ENCODE results near the gene GLIS1.

Gene GLIS1

DNA sequence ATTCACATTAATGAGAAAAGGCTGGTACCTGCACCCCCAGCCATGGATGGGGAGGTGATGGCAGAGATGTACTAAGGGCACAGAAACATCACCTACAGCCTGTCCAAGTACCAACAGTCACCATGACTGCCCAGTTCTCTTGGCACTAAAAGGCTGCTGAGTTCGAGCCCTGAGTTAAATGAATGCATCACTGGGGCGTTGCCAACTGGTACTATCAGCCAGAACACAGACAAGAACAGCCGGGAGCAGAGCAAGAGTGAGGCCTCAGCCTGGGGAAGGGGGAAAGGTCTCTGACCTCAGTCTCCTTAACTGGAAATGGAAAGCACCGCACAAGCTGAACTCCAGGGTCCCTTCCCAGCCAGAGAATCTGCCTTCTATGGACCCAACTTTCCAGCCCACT lies 60.5 kb downstream of the GLIS1 start:
- no peak for DNase-seq (ENCODE audit: low spot score)

DNA sequence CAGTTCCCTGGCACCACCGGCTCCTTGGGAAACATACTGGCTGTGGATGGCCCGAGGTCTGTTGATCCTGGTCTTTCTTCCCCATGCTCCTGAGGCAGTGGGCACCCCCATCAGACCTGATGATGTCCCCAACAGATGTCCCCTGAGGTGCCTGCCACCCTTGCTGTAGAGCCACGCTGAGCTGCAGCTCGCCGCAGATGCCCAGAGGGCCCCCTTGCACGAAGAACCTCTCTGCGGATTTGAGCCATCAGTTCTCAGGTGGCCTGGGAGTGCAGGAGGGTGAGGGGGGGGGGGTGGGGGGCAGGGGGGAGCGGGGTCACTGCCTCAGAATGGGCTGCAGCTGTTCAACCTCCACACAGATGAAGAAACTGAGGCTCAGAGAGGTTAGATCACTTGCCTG lies 60.9 kb downstream of the GLIS1 start:
- no peak for DNase-seq (ENCODE audit: low spot score)

DNA sequence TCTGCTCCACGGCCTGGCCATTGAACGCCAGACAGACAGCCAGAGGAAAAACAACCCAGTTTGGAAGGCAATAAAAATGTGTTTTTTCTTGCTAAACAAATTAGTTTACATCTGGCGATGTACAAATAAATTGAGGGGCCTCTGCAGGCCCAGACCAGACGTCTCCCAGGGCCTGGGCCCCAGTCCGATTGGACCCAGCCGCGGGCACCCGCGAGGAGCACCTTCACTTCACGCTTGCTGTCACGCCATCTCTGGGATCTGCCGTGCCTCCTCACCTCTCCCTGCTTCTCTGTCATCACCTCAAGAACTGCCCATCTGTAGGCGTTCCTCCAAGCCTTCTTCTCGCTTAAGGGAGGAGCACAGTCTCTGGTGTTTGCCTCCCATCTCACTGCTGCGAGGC lies 61.5 kb downstream of the GLIS1 start:
- no peak for DNase-seq (ENCODE audit: low spot score)

DNA sequence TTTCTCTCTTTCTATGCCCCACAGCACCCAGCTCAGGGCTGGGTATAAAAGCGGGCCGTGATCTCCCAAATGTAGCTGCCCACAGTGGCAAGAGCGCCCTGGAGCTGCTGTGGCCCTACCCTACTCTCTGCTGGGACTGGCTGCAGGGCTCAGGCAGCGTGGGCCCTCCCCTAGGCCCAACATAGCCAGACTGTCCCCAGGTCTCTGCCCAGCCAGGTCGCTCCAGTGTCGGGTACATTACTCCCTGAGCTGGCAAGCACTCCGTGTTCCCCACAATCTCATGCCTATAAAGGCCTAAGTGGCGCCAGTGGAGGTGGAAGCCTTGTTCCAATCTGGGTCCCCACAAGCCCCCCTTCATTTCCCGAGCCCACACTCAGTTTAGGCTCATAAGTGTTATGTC lies 66.2 kb downstream of the GLIS1 start:
- no peak for DNase-seq (ENCODE audit: low spot score)

DNA sequence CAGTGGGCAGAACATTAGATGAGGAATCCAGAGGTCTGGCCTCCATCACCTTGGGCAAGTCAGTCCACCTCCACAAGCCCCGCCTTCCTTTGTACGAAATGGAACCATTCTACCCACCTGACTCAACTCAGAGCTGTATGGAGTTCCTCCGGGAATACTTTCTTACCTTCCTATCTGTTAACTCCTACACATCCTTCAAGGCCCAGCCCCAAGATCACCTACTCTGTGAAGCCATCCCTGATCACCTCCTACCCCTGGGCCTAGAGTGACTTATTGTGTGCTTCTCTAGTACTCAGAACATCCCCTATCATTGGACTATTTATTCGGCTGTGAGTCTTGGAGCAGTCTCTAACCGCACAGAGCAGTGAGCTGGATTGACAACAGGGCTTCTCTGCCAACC lies 66.7 kb downstream of the GLIS1 start:
- no peak for DNase-seq (ENCODE audit: low spot score)

DNA sequence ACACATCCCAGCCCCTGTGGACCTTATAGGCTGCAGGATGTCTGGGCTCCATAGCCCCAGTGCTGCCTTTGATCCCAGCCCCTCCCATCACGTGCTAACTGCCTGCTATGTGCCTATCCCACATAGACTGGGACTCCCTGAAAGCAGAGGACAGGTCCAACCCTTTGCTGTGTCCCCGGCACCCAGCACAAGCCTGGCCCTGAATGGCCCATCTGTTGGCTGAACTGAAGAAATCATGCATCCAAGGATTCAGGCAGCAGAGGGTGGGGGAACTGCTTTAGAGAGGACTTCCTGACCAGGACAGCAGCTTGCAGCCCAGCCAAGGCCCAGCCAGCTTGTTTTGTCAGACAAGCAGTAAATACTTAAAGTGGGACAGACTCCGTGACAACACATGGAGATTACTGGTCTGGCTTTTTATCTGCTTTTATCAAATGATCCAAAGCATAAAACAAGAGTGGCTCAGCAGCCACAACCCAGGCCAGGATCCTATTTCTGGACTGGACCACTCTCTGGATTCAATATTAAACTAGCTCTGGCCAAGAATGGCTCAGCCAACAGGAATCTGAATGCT lies 69.3 kb downstream of the GLIS1 start:
- peak; percentile 37 for DNase-seq (ENCODE audit: low spot score)

DNA sequence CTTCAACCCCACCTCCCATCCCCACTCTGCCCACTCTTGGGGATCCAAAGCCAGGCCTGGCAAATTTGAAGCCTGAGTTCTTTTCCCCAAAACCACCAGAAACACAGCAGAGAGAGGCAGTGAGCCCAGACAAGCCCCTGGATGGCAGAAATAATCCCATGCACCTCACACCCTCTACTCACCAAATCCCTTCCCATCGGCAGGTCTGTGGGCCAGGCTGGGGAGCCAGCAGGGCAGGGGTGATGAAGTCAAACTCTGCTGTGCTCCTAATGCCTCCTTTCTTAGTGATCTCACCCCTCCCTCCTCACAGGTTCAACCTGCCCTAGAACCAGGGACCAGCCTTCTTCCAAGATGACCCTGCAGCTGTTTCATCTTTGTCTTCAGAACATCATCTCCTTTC lies 72.4 kb downstream of the GLIS1 start:
- no peak for DNase-seq (ENCODE audit: low spot score)

DNA sequence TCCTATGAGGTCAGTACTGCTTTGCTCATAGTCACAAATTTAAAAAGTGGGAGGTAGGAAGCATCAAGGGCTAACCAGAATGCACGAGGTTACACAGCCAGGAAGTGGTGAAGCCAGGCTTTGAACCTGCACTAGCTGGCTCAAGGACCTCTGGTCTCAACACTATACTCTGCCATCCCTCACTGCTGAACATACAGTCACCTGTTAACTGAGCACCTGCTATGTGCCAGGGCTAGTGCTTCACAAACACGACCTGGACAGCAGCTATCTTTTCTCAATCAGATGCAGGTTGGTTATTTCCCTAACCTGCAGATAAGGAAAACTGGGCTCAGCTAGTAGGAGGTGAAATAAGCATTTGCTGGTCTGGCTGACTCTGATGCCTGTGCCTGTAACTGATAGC lies 73.0 kb downstream of the GLIS1 start:
- DNase-seq (ENCODE audit: low spot score), result no peak

DNA sequence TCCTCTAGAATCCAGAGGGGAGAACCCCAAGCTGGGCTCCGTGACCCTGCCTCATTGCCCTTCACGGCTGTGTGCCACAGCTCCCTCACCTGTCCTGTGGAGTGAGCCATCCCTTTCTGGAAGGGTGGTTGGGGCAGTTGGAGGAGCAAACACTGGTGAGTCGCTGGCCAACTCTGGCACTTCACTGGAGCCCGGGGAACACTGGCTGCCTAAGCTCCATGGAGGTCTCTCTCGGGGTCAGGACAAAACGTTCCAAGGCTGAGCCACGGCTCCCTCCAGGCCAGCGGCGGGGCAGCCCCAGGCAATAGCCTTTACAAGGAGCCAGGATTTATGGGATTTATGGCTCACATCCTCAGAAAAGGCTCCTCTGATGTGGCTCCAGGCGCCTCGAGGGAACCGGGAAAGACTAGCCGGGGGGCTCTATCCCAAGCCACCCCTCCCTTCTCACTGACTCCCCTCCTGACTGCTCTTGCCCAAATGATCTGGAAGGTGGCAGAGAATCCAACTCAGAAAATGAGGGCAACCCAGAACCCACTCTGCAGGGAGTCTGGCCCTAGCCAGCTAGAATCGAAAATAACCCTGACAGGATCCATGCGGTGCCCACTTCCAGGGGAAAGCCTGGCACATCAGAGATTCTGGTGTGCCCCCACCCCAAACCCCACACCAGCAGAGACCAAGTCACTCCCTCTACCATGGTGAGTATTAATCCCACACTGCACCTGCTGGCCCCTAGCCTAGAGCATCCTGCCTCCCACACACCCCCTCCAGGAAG lies 75.2 kb downstream of the GLIS1 start:
- DNase-seq (ENCODE audit: low spot score), result no peak

DNA sequence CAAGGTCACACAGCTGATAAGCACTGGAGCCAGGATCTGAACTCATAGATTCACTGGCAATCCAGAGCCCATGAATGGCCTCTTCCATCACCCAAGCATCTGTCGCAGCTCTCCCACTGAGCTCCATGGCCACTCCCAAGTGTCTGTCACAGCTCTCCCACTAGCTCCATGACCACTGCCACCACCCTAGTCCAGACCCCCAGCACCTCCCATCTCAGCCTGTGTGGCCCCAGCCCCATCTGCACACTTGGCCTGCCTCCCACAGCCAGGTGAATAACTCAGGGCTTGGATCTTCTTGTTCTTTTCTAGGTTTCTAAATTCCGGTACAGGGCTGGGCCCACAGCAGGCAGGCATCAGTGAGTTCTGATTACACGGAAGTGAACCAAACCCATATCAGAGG lies 76.0 kb downstream of the GLIS1 start:
- DNase-seq (ENCODE audit: low spot score), result no peak

DNA sequence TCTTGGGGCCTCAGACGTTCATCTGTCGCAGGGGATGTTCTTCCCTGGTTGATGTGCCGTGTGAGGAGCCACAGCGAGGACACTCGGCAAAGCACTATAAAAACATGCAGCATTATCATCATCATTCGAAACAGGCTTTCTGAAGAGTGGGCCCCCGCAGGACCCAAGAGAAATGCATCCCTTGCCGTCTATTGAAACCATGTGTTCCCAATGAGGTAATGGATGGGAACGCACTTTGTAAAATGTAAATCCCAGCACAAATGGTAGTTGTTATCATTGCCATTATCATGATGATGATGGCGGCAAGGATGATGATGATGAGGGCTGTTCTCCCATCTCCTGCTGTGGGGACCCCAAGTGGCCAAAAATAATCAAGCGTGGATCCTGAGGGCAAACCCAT lies 76.8 kb downstream of the GLIS1 start:
- DNase-seq (ENCODE audit: low spot score), result no peak

DNA sequence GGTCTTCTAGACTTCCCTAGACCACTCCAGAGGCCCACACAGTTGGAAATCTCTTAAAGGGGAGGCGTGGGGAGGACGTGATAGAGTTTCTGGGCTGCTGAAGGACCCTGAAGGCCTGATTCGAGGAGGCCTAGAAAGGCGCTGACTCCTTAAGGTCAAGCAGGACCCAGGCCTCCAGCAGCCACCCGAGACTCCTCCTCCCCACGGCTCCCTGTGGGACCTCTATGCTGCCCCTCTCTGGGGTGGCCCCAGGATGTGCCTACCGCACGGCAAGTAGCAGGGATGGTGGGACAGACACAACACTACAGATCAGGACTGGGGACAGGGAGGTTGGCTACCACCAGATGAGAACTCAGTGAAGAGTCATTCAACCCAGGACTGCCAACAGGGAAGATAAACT lies 77.5 kb downstream of the GLIS1 start:
- DNase-seq (ENCODE audit: low spot score), result no peak

DNA sequence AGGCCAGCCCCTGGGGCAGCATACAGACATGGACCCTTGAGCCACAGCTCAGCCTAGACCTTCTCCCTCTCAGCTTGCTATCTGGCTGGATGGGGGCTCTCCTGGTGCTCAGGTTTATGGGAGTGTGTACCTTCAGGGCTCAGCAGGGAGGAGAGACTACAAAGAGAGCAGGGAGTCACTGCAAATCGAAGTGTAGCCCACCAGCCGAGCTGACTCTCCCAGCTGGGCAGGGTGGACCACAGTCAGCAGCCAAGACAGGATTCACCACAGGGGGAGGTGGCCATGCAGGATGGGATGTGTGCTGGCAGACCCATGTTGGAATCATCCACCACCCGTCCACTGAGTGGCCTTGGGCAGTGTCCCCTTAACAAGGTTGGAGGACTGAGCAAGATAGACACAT lies 78.3 kb downstream of the GLIS1 start:
- DNase-seq (ENCODE audit: low spot score), result no peak

DNA sequence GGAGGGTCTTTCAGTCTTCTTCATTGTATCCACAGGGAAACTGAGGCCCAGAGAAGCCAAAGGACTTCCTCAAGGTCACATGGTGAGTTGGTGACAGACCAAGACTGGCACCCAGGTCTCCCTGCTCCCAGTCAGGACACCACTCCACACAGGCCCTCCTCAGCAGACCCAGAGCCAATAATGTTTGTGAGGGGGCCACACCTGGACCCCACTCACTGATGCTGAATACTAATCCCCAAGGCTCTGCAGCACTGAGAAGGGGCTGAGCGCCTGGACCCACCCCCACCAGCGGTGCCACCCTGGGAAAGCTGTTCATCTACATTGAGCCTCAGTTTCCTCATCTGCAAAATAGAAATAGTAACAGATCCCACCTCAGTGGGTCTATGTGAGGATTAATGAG lies 79.5 kb downstream of the GLIS1 start:
- no peak for DNase-seq (ENCODE audit: low spot score)

DNA sequence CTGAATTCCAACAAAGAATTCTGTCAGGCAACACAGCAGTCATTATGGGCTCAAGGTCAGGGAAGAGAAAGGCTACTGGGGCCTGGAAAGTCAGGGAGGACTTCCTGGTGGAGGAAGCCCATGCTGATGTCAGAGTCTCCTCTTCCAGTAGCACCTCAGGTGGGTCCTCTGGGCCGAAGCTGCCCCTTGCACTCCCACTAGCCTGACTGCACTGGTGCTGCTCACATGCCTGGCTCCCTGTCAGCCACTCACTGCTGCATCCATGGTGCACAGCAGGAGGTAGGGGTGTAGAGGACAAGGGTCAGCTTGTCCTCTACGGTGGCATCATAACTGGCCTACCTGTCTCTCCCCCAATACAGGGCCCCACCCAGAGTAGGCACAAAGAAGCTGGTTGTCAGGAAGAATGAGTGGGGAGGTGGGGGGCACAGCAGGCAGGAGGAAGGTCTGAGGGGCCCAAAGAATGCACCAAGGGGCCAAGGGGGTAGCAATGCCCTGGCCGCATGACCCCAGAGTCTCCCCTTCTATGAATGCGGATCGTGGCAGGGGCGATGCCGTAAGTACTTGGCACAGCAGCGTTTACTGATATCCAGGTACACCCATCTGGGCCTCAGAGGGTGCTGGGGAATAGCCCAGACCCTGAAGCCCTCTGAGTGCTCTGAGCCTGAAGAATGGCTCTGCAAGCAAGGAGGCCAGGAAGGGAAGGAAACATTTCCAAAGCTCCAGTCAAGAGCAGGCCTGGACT lies 80.3 kb downstream of the GLIS1 start:
- no peak for DNase-seq (ENCODE audit: low spot score)

DNA sequence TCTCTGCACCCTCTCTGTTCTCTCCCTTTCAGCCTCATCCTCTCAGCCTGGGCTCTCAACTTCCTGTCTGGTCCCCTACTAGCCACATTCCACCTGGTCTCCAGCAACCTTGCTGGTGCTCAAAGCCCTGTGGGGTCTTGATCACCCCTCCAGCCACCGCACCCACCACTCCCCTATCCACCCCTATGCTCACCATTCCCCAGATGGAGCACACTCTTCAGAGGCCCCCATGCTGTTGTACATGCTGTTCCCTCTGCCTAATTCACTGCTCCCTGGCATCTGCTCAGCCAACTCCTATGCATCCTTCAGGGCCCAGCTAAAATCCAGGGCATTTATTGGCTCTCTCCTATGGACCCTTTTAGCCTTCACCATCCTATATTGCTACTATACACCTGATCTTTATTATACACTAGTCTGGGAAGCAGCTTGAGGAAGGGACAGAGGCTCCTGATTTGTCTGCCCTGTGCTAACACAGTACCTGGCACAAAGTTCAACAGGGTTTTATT lies 81.0 kb downstream of the GLIS1 start:
- no peak for DNase-seq (ENCODE audit: low spot score)

DNA sequence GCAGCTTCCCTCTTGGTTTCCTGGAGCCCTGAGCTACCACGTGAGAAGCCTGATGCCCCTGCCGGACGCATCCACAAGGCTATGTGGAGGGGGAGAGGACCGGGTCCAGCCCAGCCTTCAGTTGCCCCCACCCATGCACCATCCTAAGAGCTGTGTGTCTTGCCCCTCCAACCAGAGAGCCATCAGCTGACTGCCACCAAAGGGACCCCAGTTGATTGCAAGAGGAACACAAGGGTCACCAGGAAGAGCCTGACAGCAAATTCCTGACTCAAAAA lies 81.5 kb downstream of the GLIS1 start:
- DNase-seq (ENCODE audit: low spot score), result no peak

DNA sequence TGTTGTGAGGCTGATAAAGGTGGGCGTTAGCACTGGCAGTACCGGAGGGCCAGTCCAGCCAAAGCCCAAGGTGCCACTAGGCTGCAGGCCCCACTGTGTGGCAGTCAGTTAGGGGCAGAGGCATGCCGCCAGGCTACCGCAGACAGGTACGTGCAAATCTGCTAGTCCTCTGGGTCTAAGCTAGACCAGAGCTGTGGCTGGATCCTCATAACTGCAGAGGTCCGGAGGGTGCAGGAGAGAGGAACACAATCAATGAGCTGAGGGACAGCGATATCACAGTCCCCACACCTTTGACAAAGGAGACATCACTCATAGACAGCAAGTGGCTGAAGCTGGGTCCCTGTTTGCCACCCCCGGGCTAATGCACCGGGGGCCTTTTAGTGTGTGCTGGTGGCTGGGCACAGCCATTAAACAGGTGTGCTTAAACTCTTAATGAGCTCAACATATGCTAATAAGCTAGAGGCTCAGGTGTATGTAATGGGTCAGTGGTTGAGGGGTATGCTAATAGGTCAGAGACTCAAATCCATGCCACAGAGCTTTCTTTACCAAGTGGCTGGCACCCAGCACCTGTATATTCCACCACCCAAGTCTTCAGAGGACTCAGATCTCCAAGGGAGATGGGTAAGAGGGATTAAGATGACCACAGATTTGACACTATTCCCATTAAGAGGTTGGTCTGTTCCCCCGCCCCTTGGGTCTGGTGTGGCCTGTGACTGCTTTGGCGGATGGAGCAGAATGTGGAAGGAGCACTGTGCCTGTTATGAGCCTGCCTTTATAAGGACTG lies 82.0 kb downstream of the GLIS1 start:
- no peak for DNase-seq (ENCODE audit: low spot score)

DNA sequence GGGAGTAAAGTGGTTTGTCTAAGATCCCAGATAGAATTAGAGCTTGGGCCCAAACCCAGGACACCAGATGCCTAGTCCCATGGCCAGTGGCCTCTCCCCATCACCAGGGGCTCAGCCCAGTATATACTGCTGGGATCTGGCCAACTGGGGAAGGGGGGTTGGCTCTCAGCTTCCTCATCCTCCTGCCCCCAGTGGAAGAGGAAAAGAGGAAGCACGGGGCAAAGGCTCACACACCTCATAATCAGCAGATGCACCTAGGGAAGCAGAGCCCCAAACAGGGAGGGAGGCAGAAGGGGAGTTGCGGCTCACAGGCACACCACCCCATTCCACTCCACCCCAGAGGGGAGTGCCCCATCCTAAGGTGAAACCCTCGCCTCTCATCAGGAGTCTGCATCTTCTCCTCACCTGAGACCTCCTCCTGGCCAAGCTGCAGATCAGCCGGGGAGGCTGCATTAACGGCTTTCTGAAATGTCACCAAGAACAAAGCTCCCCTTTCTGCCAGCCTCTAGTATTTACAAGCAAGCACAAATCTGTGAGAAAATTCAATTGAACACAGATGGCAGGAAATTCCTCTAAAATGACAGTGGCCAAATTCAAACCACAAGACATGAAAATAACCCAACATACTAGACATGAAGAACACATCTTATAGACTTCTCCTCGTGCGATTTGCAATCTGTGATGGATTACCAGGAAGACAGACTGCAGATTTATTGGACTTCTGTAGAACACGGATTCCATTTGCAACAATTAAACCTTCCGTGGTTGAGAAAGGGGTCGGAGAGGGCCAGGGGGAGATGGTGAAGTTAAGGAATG lies 82.8 kb downstream of the GLIS1 start:
- DNase-seq (ENCODE audit: low spot score), result peak; percentile 89

DNA sequence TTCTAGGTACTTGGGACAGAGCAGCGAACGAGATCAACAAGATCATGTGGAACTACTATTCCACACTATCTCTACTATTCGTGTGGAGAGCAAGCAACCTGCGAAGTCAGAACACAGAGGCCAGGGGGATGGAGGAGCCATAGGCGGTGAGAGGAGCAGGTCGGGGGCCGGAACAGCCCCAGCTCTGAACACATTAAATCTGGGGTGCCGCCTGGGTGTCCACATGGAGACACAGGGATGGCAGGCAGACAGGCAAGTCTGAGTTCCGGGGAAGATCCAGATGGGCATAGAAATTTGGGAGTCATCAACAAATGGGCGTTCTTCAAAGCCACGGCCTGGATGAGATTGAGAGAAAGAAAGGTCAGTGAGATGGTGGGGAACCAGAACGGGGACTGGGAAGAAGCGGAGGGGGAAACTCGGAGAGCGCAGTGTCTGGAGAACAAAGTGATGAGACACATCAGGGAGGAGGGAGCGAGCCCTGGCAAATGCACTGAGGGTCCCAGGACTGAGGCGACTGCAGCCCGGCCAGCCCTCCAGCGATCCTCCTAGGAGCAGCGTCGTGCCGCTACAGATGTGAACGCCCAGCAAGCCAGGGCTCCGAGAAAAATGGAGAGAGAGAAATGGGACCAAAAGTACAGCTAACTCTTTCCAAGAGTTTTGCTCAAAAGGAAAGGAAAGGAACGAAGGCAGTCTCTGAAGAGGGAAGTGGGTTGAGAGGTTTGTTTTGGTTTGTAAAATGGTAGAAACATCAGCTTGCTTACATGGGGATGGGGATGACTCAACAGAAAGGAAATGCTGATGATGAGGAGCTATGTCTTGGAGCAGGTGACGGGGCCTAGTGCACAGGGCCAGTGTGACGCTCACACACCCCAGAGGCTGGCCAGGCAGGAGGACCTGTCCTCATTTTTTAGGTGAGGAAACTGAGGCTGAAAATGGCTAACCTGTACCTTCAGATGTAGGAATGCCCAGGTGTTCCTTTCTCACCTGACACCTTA lies 84.5 kb downstream of the GLIS1 start:
- DNase-seq (ENCODE audit: low spot score), result peak; percentile 37

DNA sequence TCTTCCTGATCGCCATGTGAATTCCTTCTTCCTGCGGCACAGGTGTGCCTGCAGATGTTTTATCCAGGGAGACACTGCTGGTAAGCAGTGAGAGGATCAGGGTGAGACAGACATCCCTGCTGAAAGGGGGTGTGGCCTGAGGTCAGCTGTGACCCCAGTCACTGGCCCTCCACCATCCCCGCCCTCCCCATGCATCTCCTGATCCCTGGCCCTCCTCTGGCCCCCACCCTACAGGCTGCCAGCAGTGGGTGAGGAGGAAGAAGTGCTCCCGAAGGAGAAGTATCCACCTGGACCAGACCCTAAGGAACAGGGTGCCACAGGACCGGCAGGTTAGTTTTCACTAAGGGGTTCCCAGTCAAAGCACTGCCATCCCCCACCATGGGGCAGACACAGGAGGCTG lies 85.3 kb downstream of the GLIS1 start:
- no peak for DNase-seq (ENCODE audit: low spot score)
